Prostate gland (tissue), 2 donors: ENCODE measurements around the gene GRIK3.

Experiments used
- CTCF ChIP-seq, 4 experiments: fragments of 200-600 bp in 2 of 4; fragments of 450-650 bp in 2 of 4; sonication (generic) in 2 of 4; IDR thresholded peaks; 1 replicate in 3 of 4; 2 replicates in 1 of 4; pipeline ENCODE4 v1.5.1; 2016 to 2019; ENCODE audit warnings: antibody characterized with exemption in 4 of 4, mild to moderate bottlenecking in 2 of 4, moderate library complexity in 2 of 4
- POLR2A ChIP-seq: fragments of 450-650 bp; IDR thresholded peaks from one replicate; pipeline ENCODE4 v1.6.1; 2016; ENCODE audit warnings: antibody characterized with exemption, mild to moderate bottlenecking
- POLR2AphosphoS5 ChIP-seq: sonication (generic); formaldehyde crosslinking; IDR thresholded peaks from one replicate; pipeline ENCODE4 v1.6.1; 2017; ENCODE audit warnings: antibody characterized with exemption

DNA sequence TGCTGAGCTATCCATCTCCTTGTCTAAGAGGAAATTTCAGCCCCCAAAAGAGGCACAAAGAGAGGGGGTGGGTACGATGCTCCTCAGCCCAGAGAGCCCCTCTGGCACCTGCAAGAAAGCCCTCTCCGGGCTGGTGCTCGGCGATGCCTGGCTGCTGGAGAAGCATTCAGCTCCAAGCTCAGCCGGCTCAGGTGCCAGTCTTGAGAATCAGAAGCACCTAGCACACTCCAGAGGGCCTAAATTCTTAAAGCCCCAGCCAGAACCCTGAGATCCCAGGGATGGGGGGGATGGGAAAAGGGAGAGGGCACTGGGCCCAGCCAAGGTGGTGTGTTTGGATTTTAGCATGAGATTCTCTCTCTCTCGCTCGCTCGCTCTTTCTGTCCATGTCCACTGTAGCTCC is 2.9 kb downstream of the GRIK3 start:
- TF ChIP-seq CTCF (IDR thresholded peaks at IDR 0.05) (no peak), POLR2A (no peak), POLR2AphosphoS5 (no peak)
